H9 (cell line): ENCODE results near the gene ADGRL2. TPM values are rescaled to one million over a fixed set of nuclear protein-coding genes. Genes with fewer than 3 reads are reported as not detected.

Experiments used
- DNase-seq: peaks from one replicate; pipeline ENCODE4 v3.0.0-alpha.2; 2017
- H2AFZ ChIP-seq: one replicate; pipeline ENCODE4 v1.6.1; 2013; ENCODE audit warnings: mild to moderate bottlenecking, low read length, control low read depth, moderate library complexity
- H2AK5ac ChIP-seq: 2 replicates; pipeline ENCODE4 v1.6.1; 2013; ENCODE audit warnings: low read length, control low read depth, mixed read lengths; ENCODE audit not compliant: insufficient read length
- H2BK120ac ChIP-seq: one replicate; pipeline ENCODE4 v1.6.1; 2013; ENCODE audit warnings: low read depth, mild to moderate bottlenecking, low read length, control low read depth, inconsistent platforms; ENCODE audit not compliant: poor library complexity, severe bottlenecking
- H2BK12ac ChIP-seq: 2 replicates; pipeline ENCODE4 v1.6.1; 2013; ENCODE audit warnings: low read length, control low read depth, mixed read lengths, low read depth; ENCODE audit not compliant: insufficient read length
- H2BK15ac ChIP-seq: 2 replicates; pipeline ENCODE4 v1.6.1; 2013; ENCODE audit warnings: low read depth, low read length, control low read depth
- H2BK20ac ChIP-seq: one replicate; pipeline ENCODE4 v1.6.1; 2013; ENCODE audit warnings: low read depth, mild to moderate bottlenecking, low read length, control low read depth, inconsistent platforms; ENCODE audit not compliant: poor library complexity, severe bottlenecking
- H2BK5ac ChIP-seq: 2 replicates; pipeline ENCODE4 v1.6.1; 2013; ENCODE audit warnings: low read length, control low read depth, mixed read lengths; ENCODE audit not compliant: insufficient read length
- H3K14ac ChIP-seq: 2 replicates; pipeline ENCODE4 v1.6.1; 2013; ENCODE audit warnings: low read length, control low read depth; ENCODE audit not compliant: insufficient read depth
- H3K18ac ChIP-seq: 2 replicates; pipeline ENCODE4 v1.6.1; 2013; ENCODE audit warnings: low read depth, mild to moderate bottlenecking, mixed read lengths, low read length, control low read depth; ENCODE audit not compliant: insufficient read length
- H3K23ac ChIP-seq: 2 replicates; pipeline ENCODE4 v1.6.1; 2013; ENCODE audit warnings: low read length, control low read depth, mixed read lengths, low read depth; ENCODE audit not compliant: insufficient read length
- H3K23me2 ChIP-seq: 2 replicates; pipeline ENCODE4 v1.6.1; 2013; ENCODE audit warnings: low read depth, mild to moderate bottlenecking, mixed read lengths, low read length, control low read depth; ENCODE audit not compliant: insufficient read length, poor library complexity, severe bottlenecking
- H3K27ac ChIP-seq: 2 replicates; pipeline ENCODE4 v1.5.1; 2013; ENCODE audit warnings: low read length, control low read depth, mixed read lengths, low read depth; ENCODE audit not compliant: insufficient read length
- H3K27me3 ChIP-seq: 2 replicates; pipeline ENCODE4 v1.6.1; 2013; ENCODE audit warnings: low read length, control low read depth, inconsistent platforms; ENCODE audit not compliant: insufficient read depth
- H3K4ac ChIP-seq: 2 replicates; pipeline ENCODE4 v1.6.1; 2013; ENCODE audit warnings: low read depth, mild to moderate bottlenecking, control low read depth, inconsistent platforms, low read length, moderate library complexity
- H3K4me1 ChIP-seq: 2 replicates; pipeline ENCODE4 v1.6.1; 2013; ENCODE audit warnings: low read length, control low read depth, inconsistent platforms; ENCODE audit not compliant: insufficient read depth
- H3K4me2 ChIP-seq: 2 replicates; pipeline ENCODE4 v1.6.1; 2013; ENCODE audit warnings: low read length, control low read depth, mixed read lengths; ENCODE audit not compliant: insufficient read length, insufficient read depth
- H3K56ac ChIP-seq: 2 replicates; pipeline ENCODE4 v1.6.1; 2013; ENCODE audit warnings: low read depth, mild to moderate bottlenecking, mixed read lengths, low read length, control low read depth; ENCODE audit not compliant: insufficient read length
- H3K79me1 ChIP-seq: 2 replicates; pipeline ENCODE4 v1.6.1; 2013; ENCODE audit warnings: low read depth, mild to moderate bottlenecking, moderate library complexity, low read length, control low read depth, inconsistent platforms; ENCODE audit not compliant: insufficient read depth, poor library complexity, severe bottlenecking
- H3K79me2 ChIP-seq: 2 replicates; pipeline ENCODE4 v1.6.1; 2013; ENCODE audit warnings: low read length, control low read depth, inconsistent platforms; ENCODE audit not compliant: insufficient read depth
- H3K9ac ChIP-seq: 2 replicates; pipeline ENCODE4 v1.6.1; 2013; ENCODE audit warnings: low read length, control low read depth, mixed read lengths; ENCODE audit not compliant: insufficient read length; ENCODE audit errors: extremely low read depth
- H3K9me3 ChIP-seq: one replicate; pipeline ENCODE4 v1.6.1; 2013; ENCODE audit warnings: low read depth, low read length, inconsistent platforms; ENCODE audit not compliant: control insufficient read depth
- H3T11ph ChIP-seq: one replicate; pipeline ENCODE4 v1.6.1; 2013; ENCODE audit warnings: mild to moderate bottlenecking, low read length, control low read depth, inconsistent platforms
- H4K20me1 ChIP-seq: one replicate; pipeline ENCODE4 v1.6.1; 2013; ENCODE audit not compliant: control insufficient read depth, insufficient read length, insufficient read depth
- H4K5ac ChIP-seq: 2 replicates; pipeline ENCODE4 v1.6.1; 2013; ENCODE audit warnings: low read depth, mild to moderate bottlenecking, mixed read lengths, low read length, control low read depth; ENCODE audit not compliant: insufficient read length
- H4K8ac ChIP-seq: replicated peaks from 2 replicates; pipeline ENCODE4 v1.6.1; 2013; ENCODE audit warnings: low read length, control low read depth, mixed read lengths, low read depth; ENCODE audit not compliant: insufficient read length
- H4K91ac ChIP-seq: 2 replicates; pipeline ENCODE4 v1.6.1; 2013; ENCODE audit warnings: low read depth, mild to moderate bottlenecking, moderate library complexity, mixed read lengths, low read length, control low read depth; ENCODE audit not compliant: insufficient read length
- H3K27ac Mint-ChIP-seq, 3 experiments: 2 replicates in 2 of 3; 3 replicates in 1 of 3; pipeline ENCODE4 v1.8.0; 2020 to 2021; ENCODE audit warnings: mixed read lengths in 3 of 3, mild to moderate bottlenecking in 1 of 3, moderate library complexity in 1 of 3
- H3K27me3 Mint-ChIP-seq: 2 replicates; pipeline ENCODE4 v1.8.0; 2021; ENCODE audit warnings: low read depth, mild to moderate bottlenecking, moderate library complexity, mixed read lengths
- H3K36me3 Mint-ChIP-seq, 3 experiments: 2 replicates in 2 of 3; 3 replicates in 1 of 3; pipeline ENCODE4 v1.8.0; 2020 to 2021; ENCODE audit warnings: low read depth in 3 of 3, mixed read lengths in 3 of 3; ENCODE audit not compliant: insufficient read depth in 1 of 3
- H3K4me1 Mint-ChIP-seq, 2 experiments: 2 replicates each; pipeline ENCODE4 v1.8.0; 2020; ENCODE audit warnings: mixed read lengths in 2 of 2
- H3K4me3 Mint-ChIP-seq, 2 experiments: 2 replicates in 1 of 2; 3 replicates in 1 of 2; pipeline ENCODE4 v1.8.0; 2020 to 2021; ENCODE audit warnings: mild to moderate bottlenecking in 2 of 2, mixed read lengths in 2 of 2, moderate library complexity in 1 of 2
- H3K9me3 Mint-ChIP-seq, 2 experiments: 2 replicates in 1 of 2; 3 replicates in 1 of 2; pipeline ENCODE4 v1.8.0; 2020; ENCODE audit warnings: mild to moderate bottlenecking in 2 of 2, mixed read lengths in 2 of 2, moderate library complexity in 1 of 2
- WGBS: extraction: QIAGEN DNeasy Blood & Tissue Kit; methylation state at CpG from one replicate; pipeline ENCODE4 v1.1.7; 2013; ENCODE audit warnings: missing lambda C conversion rate, low lambda C conversion rate, mixed read lengths; ENCODE audit not compliant: insufficient read length; ENCODE audit errors: extremely low coverage; 5-methylcytosine and 5-hydroxymethylcytosine counted together
- total RNA-seq: library from RNA; stranded (reverse); gene quantifications from 2 replicates; pipeline ENCODE4 v1.2.1, GENCODE V29; 2021
- TF ChIP-seq, protein P1 (sequence below): fragments of 200-600 bp; sonication (generic); conservative IDR thresholded peaks from 3 replicates; pipeline ENCODE4 v1.8.0; 2021; ENCODE audit warnings: antibody characterized with exemption, mild to moderate bottlenecking

ADGRL2 gene
- total RNA-seq, 1 experiment from 2014 or later: 119 TPM

DNA sequence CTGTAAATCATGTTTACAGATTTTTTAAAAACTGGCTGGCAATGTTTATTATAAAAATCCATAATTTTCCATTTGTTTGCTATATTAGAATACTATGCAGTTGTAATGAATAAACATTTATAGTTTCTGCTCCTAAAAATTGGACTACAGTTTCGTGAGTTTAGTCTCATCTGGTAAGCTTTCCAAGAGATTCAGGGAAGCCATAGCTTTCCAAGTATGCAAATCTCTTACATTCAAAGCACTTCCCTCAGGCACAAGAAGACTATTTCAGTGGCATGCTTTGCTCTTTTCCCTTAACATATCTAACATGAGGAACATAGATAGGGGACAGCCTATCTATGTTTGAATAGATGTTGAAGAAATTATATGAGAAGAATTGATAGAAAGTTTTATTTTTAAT is 77.2 kb downstream of the ADGRL2 start:
- Histone ChIP-seq H3K23ac (no peak overlapping the region), H3K79me2 (peaks cover 4% of the 10 kb centered on the region; the same call in 1 of the 2 replicates), H3K56ac (no peak overlapping the region), H3K4ac (no peak overlapping the region), H4K8ac (no peak overlapping the region), H3K18ac (no peak overlapping the region), H4K91ac (no peak overlapping the region), H3K14ac (no peak overlapping the region), H2BK12ac (no peak overlapping the region), H4K20me1 (no peaks in the 10 kb centered on the region), H3T11ph (no peak overlapping the region), H4K5ac (no peak overlapping the region), H3K79me1 (no peaks in the 10 kb centered on the region), H2BK120ac (no peak overlapping the region), H3K27me3 (no peaks in the 10 kb centered on the region), H2AFZ (no peak overlapping the region), H2BK5ac (no peak overlapping the region), H3K9ac (no peak overlapping the region), H3K4me1 (no peaks in the 10 kb centered on the region; the same call in 1 of the 2 replicates), H3K9me3 (no peaks in the 10 kb centered on the region), H2AK5ac (no peak overlapping the region), H3K4me2 (no peak overlapping the region), H2BK20ac (no peak overlapping the region), H2BK15ac (no peak overlapping the region), H3K27ac (no peak overlapping the region), H3K23me2 (no peaks in the 10 kb centered on the region)
- no peaks in the 10 kb centered on the region for H3K9me3 Mint-ChIP-seq
- no peak overlapping the region; a peak in 1 of 7 replicates for H3K27ac Mint-ChIP-seq
- H3K4me3 Mint-ChIP-seq: no peak overlapping the region
- DNase-seq: no peak
- H3K36me3 Mint-ChIP-seq: no peaks in the 10 kb centered on the region
- WGBS: no CpG with 5 or more reads among the region's 1 CpG
- H3K4me1 Mint-ChIP-seq: peaks cover 72 to 76% of the 10 kb centered on the region in 2 experiments
- no peaks in the 10 kb centered on the region for H3K27me3 Mint-ChIP-seq
- TF ChIP-seq, protein P1, sequence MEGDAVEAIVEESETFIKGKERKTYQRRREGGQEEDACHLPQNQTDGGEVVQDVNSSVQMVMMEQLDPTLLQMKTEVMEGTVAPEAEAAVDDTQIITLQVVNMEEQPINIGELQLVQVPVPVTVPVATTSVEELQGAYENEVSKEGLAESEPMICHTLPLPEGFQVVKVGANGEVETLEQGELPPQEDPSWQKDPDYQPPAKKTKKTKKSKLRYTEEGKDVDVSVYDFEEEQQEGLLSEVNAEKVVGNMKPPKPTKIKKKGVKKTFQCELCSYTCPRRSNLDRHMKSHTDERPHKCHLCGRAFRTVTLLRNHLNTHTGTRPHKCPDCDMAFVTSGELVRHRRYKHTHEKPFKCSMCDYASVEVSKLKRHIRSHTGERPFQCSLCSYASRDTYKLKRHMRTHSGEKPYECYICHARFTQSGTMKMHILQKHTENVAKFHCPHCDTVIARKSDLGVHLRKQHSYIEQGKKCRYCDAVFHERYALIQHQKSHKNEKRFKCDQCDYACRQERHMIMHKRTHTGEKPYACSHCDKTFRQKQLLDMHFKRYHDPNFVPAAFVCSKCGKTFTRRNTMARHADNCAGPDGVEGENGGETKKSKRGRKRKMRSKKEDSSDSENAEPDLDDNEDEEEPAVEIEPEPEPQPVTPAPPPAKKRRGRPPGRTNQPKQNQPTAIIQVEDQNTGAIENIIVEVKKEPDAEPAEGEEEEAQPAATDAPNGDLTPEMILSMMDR: no peak
